ENCODE measurements around the gene SLC6A15.
A peak's percentile ranks its signal among the peaks of the same experiment; 100 is the strongest.

Gene SLC6A15

DNA sequence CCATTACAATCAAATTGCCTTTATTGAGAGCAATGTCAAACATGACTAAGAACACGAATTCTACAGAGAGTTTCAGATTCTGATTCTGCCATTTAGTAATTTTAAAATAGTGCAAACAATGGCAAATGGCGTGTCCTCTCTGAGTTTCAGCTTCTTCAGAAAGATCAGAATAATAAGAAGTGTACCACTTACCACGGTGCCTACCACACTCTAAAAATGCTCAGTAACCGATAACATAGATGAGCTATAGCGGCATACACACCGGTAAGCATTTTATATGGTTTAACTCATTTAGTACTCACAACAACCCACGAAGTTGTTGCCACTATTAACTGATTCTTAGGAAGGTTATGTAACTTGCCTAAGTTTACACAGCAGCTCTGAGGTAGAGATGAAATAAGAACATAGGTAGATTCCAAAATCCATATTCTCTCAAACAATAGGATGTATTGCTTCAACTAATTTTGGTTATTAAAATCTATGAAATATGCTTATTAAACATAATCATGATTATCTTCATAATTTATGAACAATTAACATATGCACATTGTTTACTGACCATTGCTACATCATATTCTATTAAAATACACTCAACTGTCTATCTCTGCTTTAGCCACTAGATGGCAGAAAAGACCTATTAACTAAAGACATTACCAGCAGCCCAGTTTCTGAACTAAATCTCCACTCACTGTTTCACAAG is 38.3 kb downstream of the SLC6A15 start:
- DNase-seq, result peak; percentile 62

GRCh38 chr12:84862186-84862585 is 50.4 kb downstream of the SLC6A15 start:
- no peak for DNase-seq

GRCh38 chr12:84860718-84861117 is 51.9 kb downstream of the SLC6A15 start:
- DNase-seq, result no peak

- DNase-seq, result no peak
Observed at GRCh38 chr12:84858796-84859195, 53.8 kb downstream of the SLC6A15 start.

DNA sequence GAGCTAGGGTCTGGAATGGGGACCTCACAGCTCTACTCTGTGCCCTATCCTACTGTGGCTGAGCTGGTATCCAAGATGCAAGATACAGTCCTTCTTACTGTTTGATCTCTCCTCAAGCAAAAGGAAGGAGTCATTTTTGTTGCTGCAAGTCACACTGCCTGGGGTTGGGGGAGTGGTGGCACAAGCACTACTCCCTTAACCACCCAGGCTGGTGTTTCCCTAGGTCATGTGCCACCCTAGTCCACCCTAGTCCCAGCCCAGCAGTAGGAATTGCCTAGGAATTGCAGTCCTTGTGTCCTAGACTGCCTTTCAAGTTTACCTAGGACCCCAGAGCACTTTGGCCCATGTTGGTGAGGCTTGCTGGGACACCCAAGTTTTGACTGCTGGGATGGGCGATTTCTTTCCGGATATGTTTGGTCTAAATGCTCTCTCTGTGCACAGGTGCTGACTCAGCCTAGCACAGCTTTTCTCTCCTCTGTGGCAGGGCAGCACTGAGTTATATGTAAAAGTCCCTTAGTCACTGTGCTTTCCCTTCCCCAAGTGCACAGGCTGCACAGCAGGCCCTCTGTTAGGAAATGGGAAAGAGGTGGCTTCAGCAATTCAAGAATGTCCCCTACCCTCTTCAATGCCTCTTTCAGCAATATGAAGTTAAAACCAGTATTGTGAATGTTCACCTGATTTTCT is 54.9 kb downstream of the SLC6A15 start:
- no peak for DNase-seq

DNA sequence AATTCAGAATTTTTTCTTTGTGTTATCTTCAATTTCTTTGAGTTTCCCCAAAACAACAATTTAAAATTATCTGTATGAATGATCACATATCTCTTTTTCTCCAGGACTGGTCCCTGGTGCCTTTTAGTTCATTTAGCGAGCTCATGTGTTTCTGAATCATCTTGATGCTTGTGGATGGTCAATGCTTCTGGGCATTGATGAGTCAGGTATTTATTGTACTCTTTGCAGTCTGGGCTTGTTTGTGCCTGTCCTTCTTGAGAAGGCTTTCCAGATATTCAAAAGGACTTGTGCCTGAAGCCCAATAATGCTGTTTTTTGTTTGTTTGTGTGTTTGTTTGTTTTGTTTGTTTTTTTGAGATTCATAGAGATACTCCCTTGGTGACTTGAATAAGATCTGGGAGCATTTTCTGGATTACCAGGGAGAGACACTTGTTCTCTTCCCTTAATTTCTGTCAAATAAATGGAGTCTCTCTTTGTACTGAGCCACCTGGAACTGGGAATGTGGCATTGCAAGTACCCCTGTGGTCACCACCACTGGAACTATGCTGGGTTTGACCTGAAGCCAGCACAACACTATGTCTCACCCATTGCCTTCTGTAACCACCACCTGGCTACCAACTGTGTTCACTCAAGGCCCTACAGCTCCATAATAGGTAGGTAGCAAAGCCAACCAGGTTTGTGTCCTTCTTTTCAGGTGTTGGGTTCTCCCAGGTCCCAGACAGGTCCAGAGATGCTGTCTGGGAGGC is 56.3 kb downstream of the SLC6A15 start:
- DNase-seq, result no peak

GRCh38 chr12:84843593-84844144 is 68.9 kb downstream of the SLC6A15 start:
- DNase-seq, result no peak

GRCh38 chr12:84842406-84843013 is 70.1 kb downstream of the SLC6A15 start:
- peak; percentile 72 for DNase-seq

GRCh38 chr12:84841591-84841990 is 71.0 kb downstream of the SLC6A15 start:
- no peak for DNase-seq

- DNase-seq, result no peak
Observed at GRCh38 chr12:84840356-84840755, 72.2 kb downstream of the SLC6A15 start.

GRCh38 chr12:84826925-84827324 is 85.7 kb downstream of the SLC6A15 start:
- no peak for DNase-seq

DNA sequence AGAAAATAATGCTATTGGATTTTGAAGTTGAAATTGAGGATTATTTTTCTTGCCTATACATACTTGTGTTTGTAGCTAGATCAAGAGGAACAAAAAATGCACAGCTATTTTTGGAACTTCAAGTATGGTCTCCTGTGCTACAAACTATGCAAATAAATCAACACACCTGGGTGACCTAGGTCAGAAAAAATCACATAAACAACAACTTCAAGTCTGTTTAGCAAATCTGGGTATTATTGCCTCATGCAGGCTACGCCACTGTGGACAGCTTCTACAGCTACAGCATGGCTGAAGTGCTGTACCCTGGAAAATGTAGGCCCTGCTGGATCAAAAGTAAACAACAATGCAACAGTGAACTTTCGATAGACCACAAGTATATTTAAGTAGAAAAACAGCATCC is 87.5 kb downstream of the SLC6A15 start:
- DNase-seq, result no peak

- DNase-seq, result no peak
Observed at GRCh38 chr12:84822525-84822924, 90.1 kb downstream of the SLC6A15 start.

GRCh38 chr12:84816916-84817695 is 95.5 kb downstream of the SLC6A15 start:
- no peak for DNase-seq

DNA sequence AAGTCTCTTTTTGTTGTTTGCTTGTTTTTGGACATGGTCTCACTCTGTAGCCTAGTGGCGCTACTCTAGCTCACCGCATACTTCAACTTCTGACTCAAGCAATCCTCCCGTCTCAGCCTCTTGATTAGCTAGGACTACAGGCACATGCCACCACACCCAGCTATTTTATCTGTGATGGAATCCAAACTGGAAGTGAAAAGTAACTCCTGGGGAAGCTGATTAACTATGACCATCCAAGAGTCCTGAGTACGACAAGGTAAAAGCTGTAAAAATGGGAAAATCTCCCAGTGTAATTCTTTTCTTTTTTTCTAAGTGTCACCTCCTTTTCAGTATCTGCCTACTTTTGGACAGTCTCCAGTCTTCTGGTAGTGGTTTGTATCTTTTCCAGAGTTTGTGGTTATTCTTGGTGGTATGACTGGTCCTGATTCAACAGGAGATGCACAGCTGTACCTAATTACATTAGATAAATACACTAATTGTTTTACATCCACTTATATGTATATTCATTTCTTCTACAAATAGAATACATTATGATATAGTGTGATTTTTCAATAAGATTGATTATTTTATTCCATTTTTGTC is 97.8 kb downstream of the SLC6A15 start:
- no peak for DNase-seq

DNA sequence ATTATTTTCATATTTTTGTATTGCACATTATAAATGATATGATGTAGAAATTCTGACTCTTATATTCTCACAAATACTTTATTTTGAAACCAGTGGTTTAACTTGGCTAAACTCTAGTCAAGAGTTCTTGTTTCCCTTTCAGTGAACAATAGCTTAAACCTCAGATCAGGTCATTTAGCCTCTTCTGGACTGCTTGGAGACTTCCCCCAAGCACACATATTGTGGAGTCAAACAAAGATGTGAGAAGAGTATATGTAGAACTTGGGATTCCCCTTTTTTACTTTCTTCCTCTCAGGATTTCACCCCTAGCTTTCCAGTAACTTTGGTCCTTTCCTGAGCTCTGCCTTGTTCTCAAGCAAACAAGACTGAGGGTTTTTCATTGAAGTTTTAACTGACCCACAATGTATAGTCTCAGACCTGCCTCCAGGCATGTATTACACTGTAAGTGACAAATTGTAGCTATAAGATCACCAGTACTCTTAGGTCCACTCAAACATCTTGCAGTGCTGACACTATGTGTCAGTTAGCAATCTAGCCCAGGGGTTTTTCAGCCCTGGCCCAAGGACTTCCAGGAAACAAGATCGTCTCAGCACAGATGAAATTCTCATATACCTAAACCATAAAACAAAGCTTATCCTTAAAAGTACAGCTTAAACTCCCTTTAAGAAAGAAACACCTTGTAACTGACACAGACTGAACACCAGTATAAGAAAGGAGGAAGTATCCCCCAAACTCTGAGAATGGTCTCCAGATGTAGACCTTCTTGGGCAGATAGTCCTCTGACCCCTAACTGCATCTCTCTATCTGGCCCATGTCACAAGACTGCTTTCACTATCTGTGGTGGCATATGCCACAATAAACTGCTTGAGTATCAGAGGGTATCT is 98.6 kb downstream of the SLC6A15 start:
- no peak for DNase-seq

- DNase-seq, result no peak
Observed at GRCh38 chr12:84811291-84811690, 101.3 kb downstream of the SLC6A15 start.

DNA sequence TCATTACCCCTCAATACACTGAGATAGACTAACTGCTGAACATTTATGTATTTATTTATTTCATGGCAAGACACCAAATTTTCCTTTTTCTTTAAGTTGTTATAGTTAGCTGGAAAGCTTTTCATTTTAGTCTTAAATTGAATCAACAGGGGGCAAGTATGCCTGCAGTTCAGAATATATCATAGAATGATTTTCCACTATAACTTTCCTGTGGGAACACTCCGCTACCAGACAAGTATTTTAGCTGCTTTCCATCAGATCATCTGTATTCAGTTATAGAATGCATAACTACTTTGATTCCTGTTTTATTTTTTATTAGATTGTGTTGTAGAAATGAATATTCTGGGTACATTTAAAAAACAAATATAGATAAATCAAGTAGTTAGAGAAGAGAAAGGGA is 102.0 kb downstream of the SLC6A15 start:
- DNase-seq, result no peak

Measured in NCI-H1694 treated with DMSO at 0.1 percent for 48 hours (cell line).